SK-N-SH (cell line): ENCODE results near the gene THOP1. TPM values are rescaled to one million over a fixed set of nuclear protein-coding genes. Genes with fewer than 3 reads are reported as not detected.

Source experiments
- CTCF ChIA-PET: fragments of 300-600, 350-600 bp; formaldehyde crosslinking; extraction: SDS; loops from one replicate; lab custom pipeline; 2021; lab: Yijun Ruan, JAX
- POLR2A ChIA-PET: fragments of 350-600 bp; sonication (Branson Sonifier 250); formaldehyde crosslinking; extraction: SDS; loops from one replicate; lab custom pipeline; 2020; ENCODE audit warnings: antibody characterized with exemption, inconsistent platforms; lab: Yijun Ruan, JAX
- DNase-seq: peaks from one replicate; pipeline ENCODE4 v3.0.0; 2012
- H2AFZ ChIP-seq: fragments of 200-600 bp; sonication (generic); 2 replicates; pipeline ENCODE4 v1.8.1; 2016; ENCODE audit warnings: antibody characterized with exemption, mild to moderate bottlenecking, low read depth
- H3F3A ChIP-seq: fragments of 200-600 bp; sonication (generic); replicated peaks from 2 replicates; pipeline ENCODE3; 2016; ENCODE audit warnings: antibody characterized with exemption, mild to moderate bottlenecking; ENCODE audit not compliant: insufficient read depth
- H3K27ac ChIP-seq, 2 experiments: fragments of 200-500 bp in 1 of 2; fragments of 200-600 bp in 1 of 2; sonication (Bioruptor generic) in 1 of 2; sonication (generic), shearing (Covaris generic) in 1 of 2; 2 replicates each; pipeline versions ENCODE4 v1.5.1 to v1.6.1; 2014 to 2016; ENCODE audit warnings: low read depth in 2 of 2, inconsistent platforms in 1 of 2, low read length in 1 of 2, mild to moderate bottlenecking in 1 of 2, mixed read lengths in 1 of 2
- H3K27me3 ChIP-seq: fragments of 200-600 bp; sonication (generic), shearing (Covaris generic); 2 replicates; pipeline ENCODE4 v1.6.1; 2016; ENCODE audit warnings: mixed run types; ENCODE audit not compliant: insufficient read depth
- H3K36me3 ChIP-seq, 2 experiments: fragments of 200-500 bp in 1 of 2; fragments of 200-600 bp in 1 of 2; sonication (Bioruptor generic) in 1 of 2; sonication (generic) in 1 of 2; replicated peaks in 1 of 2; 2 replicates each; pipeline versions ENCODE3 to v1.5.1; 2014 to 2016; ENCODE audit warnings: low read length in 1 of 2, mild to moderate bottlenecking in 1 of 2; ENCODE audit not compliant: insufficient read depth in 2 of 2, control insufficient read depth in 1 of 2
- H3K4me1 ChIP-seq, 2 experiments: fragments of 200-500 bp in 1 of 2; fragments of 200-600 bp in 1 of 2; sonication (Bioruptor generic) in 1 of 2; sonication (generic), shearing (Covaris generic) in 1 of 2; 2 replicates each; pipeline versions ENCODE4 v1.5.1 to v1.6.1; 2014 to 2016; ENCODE audit warnings: low read depth in 1 of 2, low read length in 1 of 2, mixed run types in 1 of 2; ENCODE audit not compliant: insufficient read depth in 2 of 2, control insufficient read depth in 1 of 2
- H3K4me2 ChIP-seq: fragments of 200-600 bp; sonication (generic), shearing (Covaris generic); 2 replicates; pipeline ENCODE4 v1.6.1; 2017; ENCODE audit warnings: mixed run types
- H3K4me3 ChIP-seq, 2 experiments: fragments of 200-500 bp in 1 of 2; fragments of 200-600 bp in 1 of 2; sonication (Bioruptor generic) in 1 of 2; sonication (generic), shearing (Covaris generic) in 1 of 2; 2 replicates each; pipeline versions ENCODE4 v1.5.1 to v1.8.1; 2014 to 2016; ENCODE audit warnings: low read depth in 2 of 2, inconsistent platforms in 1 of 2, low read length in 1 of 2, mild to moderate bottlenecking in 1 of 2, mixed read lengths in 1 of 2, moderate library complexity in 1 of 2
- H3K79me2 ChIP-seq: fragments of 200-600 bp; sonication (generic); 2 replicates; pipeline ENCODE4 v1.8.1; 2017; ENCODE audit warnings: mild to moderate bottlenecking; ENCODE audit not compliant: insufficient read depth
- H3K9ac ChIP-seq: fragments of 200-600 bp; sonication (generic); 2 replicates; pipeline ENCODE4 v1.6.1; 2017; ENCODE audit warnings: mixed run types
- H3K9me2 ChIP-seq: fragments of 200-600 bp; sonication (generic); 2 replicates; pipeline ENCODE4 v1.6.1; 2017; ENCODE audit warnings: mixed run types
- H3K9me3 ChIP-seq: fragments of 200-600 bp; sonication (generic); 2 replicates; pipeline ENCODE4 v1.6.1; 2017; ENCODE audit warnings: mixed run types, mild to moderate bottlenecking, moderate library complexity
- H4K20me1 ChIP-seq: fragments of 200-600 bp; sonication (generic); 2 replicates; pipeline ENCODE4 v1.6.1; 2017; ENCODE audit warnings: mild to moderate bottlenecking, mixed run types; ENCODE audit not compliant: insufficient read depth
- ELF1 ChIP-seq: IDR thresholded peaks from 2 replicates; pipeline ENCODE4 v1.4.0; 2012
- EP300 ChIP-seq, 2 experiments: IDR thresholded peaks; 2 replicates each; pipeline versions ENCODE4 v1.4.0 to v1.6.1; 2012; ENCODE audit warnings: borderline replicate concordance in 1 of 2, low read depth in 1 of 2, low read length in 1 of 2
- EZH2phosphoT487 ChIP-seq: fragments of 200-600 bp; sonication (generic); IDR thresholded peaks from 2 replicates; pipeline ENCODE4 v1.6.1; 2017; ENCODE audit warnings: low read depth, mixed run types, mild to moderate bottlenecking, antibody characterized with exemption, moderate library complexity, borderline replicate concordance
- FOXM1 ChIP-seq: IDR thresholded peaks from 2 replicates; pipeline ENCODE4 v1.4.0; 2012; ENCODE audit warnings: low read depth, mild to moderate bottlenecking
- GABPA ChIP-seq: IDR thresholded peaks from 2 replicates; pipeline ENCODE4 v1.4.0; 2012; ENCODE audit warnings: low read depth, mild to moderate bottlenecking
- GATA2 ChIP-seq: sonication (generic); formaldehyde crosslinking; IDR thresholded peaks from 2 replicates; pipeline ENCODE4 v1.5.0; 2020; ENCODE audit warnings: mild to moderate bottlenecking, missing genetic modification reagents
- IRF3 ChIP-seq: fragments of 150-350 bp; IDR thresholded peaks from 2 replicates; pipeline ENCODE4 v1.6.1; 2016; ENCODE audit warnings: mild to moderate bottlenecking, low read depth, low read length
- JUND ChIP-seq: IDR thresholded peaks from 2 replicates; pipeline ENCODE4 v1.4.0; 2012
- MEF2A ChIP-seq: IDR thresholded peaks from 2 replicates; pipeline ENCODE4 v1.4.0; 2012; ENCODE audit warnings: low read depth, borderline replicate concordance
- NRF1 ChIP-seq: IDR thresholded peaks from 2 replicates; pipeline ENCODE4 v1.6.1; 2012; ENCODE audit warnings: low read depth, mild to moderate bottlenecking, low read length
- POLR2AphosphoS5 ChIP-seq: IDR thresholded peaks from 2 replicates; pipeline ENCODE4 v1.6.1; 2012; ENCODE audit warnings: low read depth, low read length
- RAD21 ChIP-seq: IDR thresholded peaks from 2 replicates; pipeline ENCODE4 v1.6.1; 2012; ENCODE audit warnings: mild to moderate bottlenecking, low read length
- RFX5 ChIP-seq: IDR thresholded peaks from 2 replicates; pipeline ENCODE4 v1.6.1; 2012; ENCODE audit warnings: mild to moderate bottlenecking, improper control_type of control experiment, low read length
- RXRA ChIP-seq: IDR thresholded peaks from 2 replicates; pipeline ENCODE4 v1.4.0; 2012; ENCODE audit warnings: low read depth, mild to moderate bottlenecking, borderline replicate concordance
- SIN3A ChIP-seq: IDR thresholded peaks from 2 replicates; pipeline ENCODE4 v1.6.1; 2012; ENCODE audit warnings: low read depth, mild to moderate bottlenecking, low read length, moderate library complexity, borderline replicate concordance
- SMC3 ChIP-seq: IDR thresholded peaks from 2 replicates; pipeline ENCODE4 v1.6.1; 2012; ENCODE audit warnings: low read depth, low read length, improper control_type of control experiment
- TAF1 ChIP-seq: IDR thresholded peaks from 2 replicates; pipeline ENCODE4 v1.6.1; 2012; ENCODE audit warnings: low read depth, mild to moderate bottlenecking, low read length, moderate library complexity, borderline replicate concordance
- TCF12 ChIP-seq: IDR thresholded peaks from 2 replicates; pipeline ENCODE4 v1.4.0; 2012
- USF1 ChIP-seq: IDR thresholded peaks from 2 replicates; pipeline ENCODE4 v1.4.0; 2012; ENCODE audit warnings: low read depth, borderline replicate concordance
- YY1 ChIP-seq: IDR thresholded peaks from 2 replicates; pipeline ENCODE4 v1.4.0; 2012; ENCODE audit warnings: low read depth, mild to moderate bottlenecking
- WGBS: methylation state at CpG from one replicate; pipeline ENCODE4 v1.1.6; 2017; ENCODE audit warnings: low lambda C conversion rate; 5-methylcytosine and 5-hydroxymethylcytosine counted together
- polyA plus RNA-seq, 3 experiments: library from polyadenylated mRNA; depleted of rRNA; stranded (reverse); fragments of >200 nt; gene quantifications; 2 replicates each; pipeline ENCODE4 v1.2.3, GENCODE V29; 2012
- TF ChIP-seq, protein P1 (sequence below): IDR thresholded peaks from 2 replicates; pipeline ENCODE4; 2012
- TF ChIP-seq, protein P2 (sequence below): fragments of 150-350 bp; IDR thresholded peaks from 2 replicates; pipeline ENCODE4 v1.6.1; 2017; ENCODE audit warnings: antibody characterized with exemption, low read length, low read depth, borderline replicate concordance

THOP1 gene
- polyA plus RNA-seq, 1 of the 3 experiments (the other 2 are of a cell fraction) = 138 TPM

DNA sequence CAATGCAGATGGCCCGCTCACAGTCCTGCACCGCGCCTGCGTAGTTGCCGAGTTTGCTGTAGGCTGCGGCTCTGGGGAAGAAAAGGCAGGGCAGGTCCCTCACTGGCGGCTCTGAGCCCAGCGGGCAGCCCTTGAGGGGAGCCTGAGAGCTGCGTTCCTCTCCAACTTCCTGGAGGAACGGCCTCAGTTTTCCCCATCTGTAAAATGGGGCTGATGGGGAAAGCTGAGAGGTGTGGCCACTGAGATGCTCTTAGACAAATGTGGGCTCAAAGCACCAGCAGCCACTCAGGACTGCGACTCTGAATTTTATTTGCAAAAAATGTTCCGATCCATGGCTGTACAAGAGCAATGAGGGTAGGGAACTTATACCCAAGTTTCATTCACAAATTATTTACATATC lies 21.6 kb upstream of the THOP1 start (continued):
- TF ChIP-seq, protein P1, sequence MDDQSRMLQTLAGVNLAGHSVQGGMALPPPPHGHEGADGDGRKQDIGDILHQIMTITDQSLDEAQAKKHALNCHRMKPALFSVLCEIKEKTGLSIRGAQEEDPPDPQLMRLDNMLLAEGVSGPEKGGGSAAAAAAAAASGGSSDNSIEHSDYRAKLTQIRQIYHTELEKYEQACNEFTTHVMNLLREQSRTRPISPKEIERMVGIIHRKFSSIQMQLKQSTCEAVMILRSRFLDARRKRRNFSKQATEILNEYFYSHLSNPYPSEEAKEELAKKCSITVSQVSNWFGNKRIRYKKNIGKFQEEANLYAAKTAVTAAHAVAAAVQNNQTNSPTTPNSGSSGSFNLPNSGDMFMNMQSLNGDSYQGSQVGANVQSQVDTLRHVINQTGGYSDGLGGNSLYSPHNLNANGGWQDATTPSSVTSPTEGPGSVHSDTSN = no peak
- TF ChIP-seq IRF3 (no peak), GABPA (no peak), GATA2 (no peak), POLR2AphosphoS5 (no peak)

GRCh38 chr19:2764945-2765344 lies 20.4 kb upstream of the THOP1 start:
- WGBS = 88% methylated on average over 9 of the region's 21 CpGs
- no peaks in the 10 kb centered on the region for H3K27me3 ChIP-seq
- H3K9me3 ChIP-seq = no peaks in the 10 kb centered on the region
- ChIA-PET CTCF (interaction anchor here (0.6 kb wide), 1 partner anchor 152 kb away, joined by 3 read pairs; no protein-coding TSS in a partner anchor), POLR2A (no interaction called here)
- no peak overlapping the region for H2AFZ ChIP-seq
- peaks cover 6 to 69% of the 10 kb centered on the region in 2 experiments for H3K36me3 ChIP-seq
- no peak overlapping the region for H3K9ac ChIP-seq
- no peak overlapping the region for H3K4me2 ChIP-seq
- H3K79me2 ChIP-seq = peaks cover 18% of the 10 kb centered on the region
- no peaks in the 10 kb centered on the region for H3K9me2 ChIP-seq
- TF ChIP-seq SMC3 (no peak), YY1 (no peak), NRF1 (no peak), ELF1 (no peak), EZH2phosphoT487 (no peak), TCF12 (no peak)
- H3K4me1 ChIP-seq = no peaks in the 10 kb centered on the region
- peaks cover 12% of the 10 kb centered on the region for H4K20me1 ChIP-seq
- no peaks in the 10 kb centered on the region for H3F3A ChIP-seq
- no peak overlapping the region for H3K27ac ChIP-seq
- H3K4me3 ChIP-seq = no peak overlapping the region
- DNase-seq = no peak

- Histone ChIP-seq H3K27ac (no peak overlapping the region), H3K79me2 (peaks cover 22% of the 10 kb centered on the region), H3K9ac (no peak overlapping the region), H2AFZ (no peak overlapping the region), H3K4me1 (no peaks in the 10 kb centered on the region), H3K4me3 (no peak overlapping the region), H4K20me1 (peaks cover 16% of the 10 kb centered on the region), H3K27me3 (no peaks in the 10 kb centered on the region), H3K9me3 (no peaks in the 10 kb centered on the region), H3K9me2 (no peaks in the 10 kb centered on the region), H3K4me2 (no peak overlapping the region), H3F3A (no peaks in the 10 kb centered on the region), H3K36me3 (peaks cover 6 to 72% of the 10 kb centered on the region in 2 experiments)
- WGBS = 83% methylated on average over 11 of the region's 15 CpGs
- ChIA-PET POLR2A (no interaction called here), CTCF (interaction anchor here (0.6 to 1.5 kb wide), 2 partner anchors 117 to 152 kb away, joined by 3 to 6 read pairs; no protein-coding TSS in a partner anchor)
- DNase-seq = no peak
- TF ChIP-seq EP300 (IDR thresholded peaks at IDR 0.05; ENCODE audit: borderline replicate concordance in 1 of 2, low read depth in 1 of 2, low read length in 1 of 2) (no peak), JUND (no peak), GABPA (no peak), FOXM1 (no peak), NRF1 (no peak), MEF2A (no peak), USF1 (no peak), TCF12 (no peak), TAF1 (no peak), SIN3A (no peak), RAD21 (no peak), RXRA (no peak), RFX5 (no peak)
- TF ChIP-seq, protein P2, sequence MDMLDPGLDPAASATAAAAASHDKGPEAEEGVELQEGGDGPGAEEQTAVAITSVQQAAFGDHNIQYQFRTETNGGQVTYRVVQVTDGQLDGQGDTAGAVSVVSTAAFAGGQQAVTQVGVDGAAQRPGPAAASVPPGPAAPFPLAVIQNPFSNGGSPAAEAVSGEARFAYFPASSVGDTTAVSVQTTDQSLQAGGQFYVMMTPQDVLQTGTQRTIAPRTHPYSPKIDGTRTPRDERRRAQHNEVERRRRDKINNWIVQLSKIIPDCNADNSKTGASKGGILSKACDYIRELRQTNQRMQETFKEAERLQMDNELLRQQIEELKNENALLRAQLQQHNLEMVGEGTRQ = no peak
Observed at GRCh38 chr19:2765376-2765775, 19.9 kb upstream of the THOP1 start.
